HCT116 (cell line): Measurements from ENCODE around the gene SYNE1. TPM values are rescaled to one million over a fixed set of nuclear protein-coding genes. Genes with fewer than 3 reads are reported as not detected.

Source experiments
- ATAC-seq: fragments of 200-7000 bp; cut with Tn5 transposase; 2 replicates; pipeline ENCODE4 v1.9.1; 2020; ENCODE audit warnings: mild to moderate bottlenecking, moderate library complexity
- BruUV-seq: library from RNA; stranded (reverse); fragments of 400-500 nt; replicated peaks from 2 replicates; lab custom pipeline; 2021; lab: Mats Ljungman, UMichigan
- CTCF ChIA-PET: fragments of 300-600 bp; sonication (Branson Sonifier 250); formaldehyde crosslinking; loops from one replicate; lab custom pipeline; 2021; ENCODE audit warnings: antibody characterized with exemption; lab: Charles Lee
- POLR2A ChIA-PET: fragments of 300-600, 350-600 bp; sonication (Branson Sonifier 250); formaldehyde crosslinking; loops from one replicate; lab custom pipeline; 2021; ENCODE audit warnings: antibody characterized with exemption; lab: Charles Lee
- RAD21 ChIA-PET, 2 experiments: fragments of 300-600 bp; sonication (Branson Sonifier 250); formaldehyde crosslinking; loops; one replicate each; lab custom pipeline; 2023; ENCODE audit warnings: low total read pairs in 2 of 2; ENCODE audit not compliant: uncharacterized antibody in 2 of 2, unreplicated experiment in 2 of 2, low non-redundant PET in 1 of 2; lab: Charles Lee
- DNase-seq: peaks from one replicate; pipeline ENCODE4 v3.0.0-alpha.2; 2010; ENCODE audit warnings: low read depth, low spot score
- H2AFZ ChIP-seq: fragments of 200-600 bp; shearing (Covaris generic), sonication (generic); 2 replicates; pipeline ENCODE4 v1.6.1; 2017; ENCODE audit warnings: low read depth, mixed run types, mixed read lengths, antibody characterized with exemption, low read length; ENCODE audit not compliant: poor library complexity, severe bottlenecking
- H3K27ac ChIP-seq: 2 replicates; pipeline ENCODE4 v1.5.1; 2012; ENCODE audit warnings: low read depth, low read length
- H3K27me3 ChIP-seq: fragments of 200-600 bp; sonication (generic); 2 replicates; pipeline ENCODE4 v1.6.1; 2016; ENCODE audit warnings: mixed run types, low read length, mixed read lengths; ENCODE audit not compliant: insufficient read depth
- H3K36me3 ChIP-seq, 2 experiments: fragments of 200-500 bp in 1 of 2; fragments of 200-600 bp in 1 of 2; sonication (Bioruptor generic) in 1 of 2; sonication (generic) in 1 of 2; 2 replicates each; pipeline versions ENCODE4 v1.5.1 to v1.6.1; 2014 to 2016; ENCODE audit warnings: low read length in 2 of 2, inconsistent platforms in 1 of 2, mixed read lengths in 1 of 2, mixed run types in 1 of 2; ENCODE audit not compliant: insufficient read depth in 2 of 2, control insufficient read depth in 1 of 2
- H3K4me1 ChIP-seq, 2 experiments: fragments of 200-600 bp in 1 of 2; sonication (generic) in 1 of 2; 2 replicates each; pipeline versions ENCODE4 v1.5.1 to v1.6.1; 2012 to 2017; ENCODE audit warnings: low read length in 2 of 2, inconsistent platforms in 1 of 2, mild to moderate bottlenecking in 1 of 2, mixed read lengths in 1 of 2, mixed run types in 1 of 2, moderate library complexity in 1 of 2; ENCODE audit not compliant: insufficient read depth in 2 of 2, control insufficient read depth in 1 of 2
- H3K4me2 ChIP-seq: fragments of 200-600 bp; sonication (generic); 2 replicates; pipeline ENCODE4 v1.6.1; 2017; ENCODE audit warnings: mixed run types, low read length, mixed read lengths
- H3K4me3 ChIP-seq, 2 experiments: fragments of 200-600 bp in 1 of 2; sonication (generic) in 1 of 2; replicated peaks in 1 of 2; 2 replicates each; pipeline ENCODE4 v1.5.1; 2011 to 2016; ENCODE audit warnings: low read length in 2 of 2, control low read depth in 1 of 2, low read depth in 1 of 2, mild to moderate bottlenecking in 1 of 2, mixed read lengths in 1 of 2, mixed run types in 1 of 2
- H3K79me2 ChIP-seq: fragments of 200-600 bp; sonication (generic); 2 replicates; pipeline ENCODE4 v1.6.1; 2017; ENCODE audit warnings: mild to moderate bottlenecking, mixed run types, low read length, moderate library complexity, mixed read lengths; ENCODE audit not compliant: insufficient read depth
- H3K9ac ChIP-seq: fragments of 200-600 bp; sonication (generic); 2 replicates; pipeline ENCODE4 v1.6.1; 2016; ENCODE audit warnings: low read length, mixed read lengths
- H3K9me2 ChIP-seq: fragments of 200-600 bp; sonication (generic), shearing (Covaris generic); 2 replicates; pipeline ENCODE4 v1.6.1; 2017; ENCODE audit warnings: mixed run types, mild to moderate bottlenecking, moderate library complexity; ENCODE audit not compliant: insufficient read depth
- H3K9me3 ChIP-seq, 2 experiments: fragments of 200-500 bp in 1 of 2; fragments of 200-600 bp in 1 of 2; sonication (Bioruptor generic) in 1 of 2; sonication (generic) in 1 of 2; 2 replicates each; pipeline ENCODE4 v1.6.1; 2014 to 2017; ENCODE audit warnings: low read length in 2 of 2, mixed read lengths in 2 of 2, inconsistent platforms in 1 of 2, low read depth in 1 of 2, mild to moderate bottlenecking in 1 of 2, mixed run types in 1 of 2, moderate library complexity in 1 of 2; ENCODE audit not compliant: control insufficient read depth in 1 of 2, insufficient read depth in 1 of 2
- H4K20me1 ChIP-seq: fragments of 200-600 bp; sonication (generic), shearing (Covaris generic); 2 replicates; pipeline ENCODE4 v1.6.1; 2017; ENCODE audit warnings: mixed run types, mild to moderate bottlenecking, moderate library complexity; ENCODE audit not compliant: insufficient read depth
- CBX3 ChIP-seq: IDR thresholded peaks from 2 replicates; pipeline ENCODE4 v1.6.1; 2012; ENCODE audit warnings: low read depth
- CTCF ChIP-seq, 3 experiments: fragments of 200-600 bp in 1 of 3; sonication (generic) in 1 of 3; IDR thresholded peaks in 2 of 3; conservative IDR thresholded peaks in 1 of 3; 2 replicates each; pipeline ENCODE4 v1.5.1; 2012 to 2017; ENCODE audit warnings: low read depth in 2 of 3, low read length in 2 of 3, antibody characterized with exemption in 1 of 3, borderline replicate concordance in 1 of 3, control low read depth in 1 of 3, mild to moderate bottlenecking in 1 of 3, mixed read lengths in 1 of 3, mixed run types in 1 of 3, moderate library complexity in 1 of 3; ENCODE audit not compliant: insufficient read depth in 1 of 3
- EGR1 ChIP-seq: IDR thresholded peaks from 2 replicates; pipeline ENCODE4 v1.6.1; 2012; ENCODE audit warnings: low read depth
- ELF1 ChIP-seq: IDR thresholded peaks from 2 replicates; pipeline ENCODE4 v1.6.1; 2012; ENCODE audit warnings: low read depth, borderline replicate concordance
- EZH2phosphoT487 ChIP-seq: fragments of 200-600 bp; IDR thresholded peaks from 2 replicates; pipeline ENCODE4 v1.6.1; 2018; ENCODE audit warnings: antibody characterized with exemption, borderline replicate concordance
- FOSL1 ChIP-seq: IDR thresholded peaks from 2 replicates; pipeline ENCODE4 v1.6.1; 2012; ENCODE audit warnings: low read depth
- JUND ChIP-seq: IDR thresholded peaks from 2 replicates; pipeline ENCODE4 v1.6.1; 2012
- MAX ChIP-seq: IDR thresholded peaks from 2 replicates; pipeline ENCODE4 v1.6.1; 2012
- POLR2A ChIP-seq: IDR thresholded peaks from 2 replicates; pipeline ENCODE4 v1.7.0; 2011; ENCODE audit warnings: borderline replicate concordance; ENCODE audit not compliant: insufficient read depth, insufficient read length; ENCODE audit errors: extremely low read depth
- POLR2AphosphoS5 ChIP-seq: IDR thresholded peaks from 2 replicates; pipeline ENCODE4 v1.6.1; 2011; ENCODE audit warnings: mild to moderate bottlenecking, low read depth, low read length, moderate library complexity
- RAD21 ChIP-seq: IDR thresholded peaks from 2 replicates; pipeline ENCODE4 v1.6.1; 2012; ENCODE audit warnings: low read depth, mild to moderate bottlenecking
- REST ChIP-seq: IDR thresholded peaks from 2 replicates; pipeline ENCODE4 v1.6.1; 2012; ENCODE audit warnings: low read depth
- SIN3A ChIP-seq: IDR thresholded peaks from 2 replicates; pipeline ENCODE4 v1.6.1; 2012; ENCODE audit warnings: low read depth
- SP1 ChIP-seq: IDR thresholded peaks from 2 replicates; pipeline ENCODE4 v1.6.1; 2012; ENCODE audit warnings: low read depth
- ZFX ChIP-seq: fragments of 450-650 bp; IDR thresholded peaks from 2 replicates; pipeline ENCODE4 v1.6.1; 2017
- ZNF274 ChIP-seq: fragments of 200-500 bp; sonication (Bioruptor generic); IDR thresholded peaks from 2 replicates; pipeline ENCODE4 v1.6.1; 2014; ENCODE audit warnings: mild to moderate bottlenecking, low read depth, low read length, inconsistent platforms
- intact Hi-C: fragments of 100-400 bp; cut with micrococcal nuclease; formaldehyde crosslinking; loops from 2 replicates; pipeline ENCODE4 v1.10.0; 2022
- total RNA-seq: library from RNA; stranded (reverse); gene quantifications from one replicate; pipeline ENCODE4 v1.2.1, GENCODE V29; 2021; ENCODE audit not compliant: unreplicated experiment
- TF ChIP-seq, protein P1 (sequence below): IDR thresholded peaks from 2 replicates; pipeline ENCODE4 v1.6.1; 2012

SYNE1 gene
- total RNA-seq, 1 experiment from 2014 or later, result 5.4 TPM

DNA sequence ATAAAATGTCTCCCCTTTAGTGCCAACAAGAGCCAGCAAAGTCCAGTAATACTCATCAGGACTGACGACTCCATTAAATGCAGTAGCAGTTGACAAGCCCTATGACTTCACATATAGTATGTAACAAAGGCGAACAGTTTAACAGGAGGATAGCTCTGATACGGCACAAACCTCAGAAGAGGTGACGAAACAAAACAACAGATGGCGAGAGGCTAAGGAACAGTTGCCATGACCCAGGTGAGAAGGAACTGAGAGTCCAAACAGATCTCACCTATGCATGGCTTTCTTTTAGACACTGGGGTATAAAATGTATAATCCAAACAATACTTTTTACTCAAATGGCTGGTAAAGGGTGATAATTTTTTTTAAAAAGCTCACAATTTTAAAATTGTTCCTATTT, 37.1 kb downstream of the SYNE1 start:
- H3K4me2 ChIP-seq, result no peak overlapping the region
- no TSS peak for BruUV-seq
- POLR2A ChIA-PET, result no interaction called here
- ATAC-seq, result no peak
- H3K79me2 ChIP-seq, result no peaks in the 10 kb centered on the region
- H3K9me3 ChIP-seq, result no peaks in the 10 kb centered on the region
- CTCF ChIA-PET, result no interaction called here
- no peaks in the 10 kb centered on the region for H3K36me3 ChIP-seq
- H3K27ac ChIP-seq, result no peak overlapping the region
- H2AFZ ChIP-seq, result no peak overlapping the region
- DNase-seq, result no peak
- no peak overlapping the region for H3K4me3 ChIP-seq
- intact Hi-C loops, result no loop called here
- no peak overlapping the region for H3K9ac ChIP-seq
- no peaks in the 10 kb centered on the region for H3K9me2 ChIP-seq
- no peaks in the 10 kb centered on the region for H3K4me1 ChIP-seq
- no peaks in the 10 kb centered on the region for H3K27me3 ChIP-seq
- RAD21 ChIA-PET, result no interaction called here
- TF ChIP-seq ZNF274 (no peak), EZH2phosphoT487 (no peak), FOSL1 (no peak), SIN3A (no peak), JUND (no peak), CBX3 (no peak), RAD21 (no peak), MAX (no peak), EGR1 (no peak), ZFX (no peak), ELF1 (no peak), CTCF (IDR thresholded peaks at IDR 0.05 in 2 of 3, conservative IDR thresholded peaks at IDR 0.05 in 1 of 3; ENCODE audit: borderline replicate concordance in 1 of 3, insufficient read depth in 1 of 3, low read depth in 2 of 3, low read length in 2 of 3) (no peak), SP1 (no peak), REST (no peak), POLR2A (no peak), POLR2AphosphoS5 (no peak)
- TF ChIP-seq, protein P1, sequence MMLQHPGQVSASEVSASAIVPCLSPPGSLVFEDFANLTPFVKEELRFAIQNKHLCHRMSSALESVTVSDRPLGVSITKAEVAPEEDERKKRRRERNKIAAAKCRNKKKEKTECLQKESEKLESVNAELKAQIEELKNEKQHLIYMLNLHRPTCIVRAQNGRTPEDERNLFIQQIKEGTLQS, result no peak
- no peaks in the 10 kb centered on the region for H4K20me1 ChIP-seq
